ENCODE measurements around the gene POLR3E.

DNA sequence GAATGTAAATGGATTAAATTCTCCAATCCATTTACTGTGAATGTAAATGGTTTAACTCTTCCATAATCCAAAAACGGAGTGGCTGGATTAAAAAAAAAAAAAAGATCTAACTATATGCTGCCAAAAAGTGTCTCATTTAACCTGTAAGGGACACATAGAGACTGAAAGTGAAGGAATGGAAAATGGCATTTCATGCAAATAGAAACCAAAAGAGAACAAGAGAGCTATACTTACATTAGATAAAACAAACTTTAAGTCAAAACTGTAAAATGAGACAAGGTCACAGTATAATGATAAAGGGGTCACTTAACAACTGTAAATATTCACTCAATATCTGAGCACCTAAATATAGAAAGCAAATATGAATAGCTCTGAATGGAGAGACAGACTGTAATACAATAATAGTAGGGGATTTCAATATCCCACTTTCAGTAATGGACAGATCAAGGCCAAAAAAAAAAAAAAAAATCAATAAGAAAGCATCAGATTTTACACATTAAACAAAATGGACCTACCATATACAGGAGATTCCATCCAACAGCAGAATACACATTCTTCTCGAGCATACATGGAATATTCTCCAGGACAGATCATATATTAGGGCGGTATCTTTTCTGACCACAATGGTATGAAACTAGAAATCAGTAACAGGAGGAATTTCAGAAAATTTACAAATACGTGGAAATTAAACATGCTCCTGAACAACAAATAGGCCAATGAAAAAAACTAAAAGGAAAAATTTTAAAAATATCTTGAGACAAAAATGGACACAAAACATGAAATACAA, 40.8 kb downstream of the POLR3E start:
- no peak for TF ChIP-seq ZNF274 (IDR thresholded peaks at IDR 0.05; ENCODE audit: low read depth, low read length)
- no peak for TF ChIP-seq YY1 (IDR thresholded peaks at IDR 0.05; ENCODE audit: insufficient read depth, insufficient read length)
- TF ChIP-seq SUZ12 (IDR thresholded peaks at IDR 0.05; ENCODE audit: extremely low read depth, insufficient read depth, insufficient read length) = no peak

Data from NT2/D1 (cell line).